ENCODE measurements around the gene FRMD4A. TPM values are rescaled to one million over a fixed set of nuclear protein-coding genes. Genes with fewer than 3 reads are reported as not detected.

The FRMD4A gene
- total RNA-seq, 2 donors from 2014 or later = 8.6 to 10.2 TPM

DNA sequence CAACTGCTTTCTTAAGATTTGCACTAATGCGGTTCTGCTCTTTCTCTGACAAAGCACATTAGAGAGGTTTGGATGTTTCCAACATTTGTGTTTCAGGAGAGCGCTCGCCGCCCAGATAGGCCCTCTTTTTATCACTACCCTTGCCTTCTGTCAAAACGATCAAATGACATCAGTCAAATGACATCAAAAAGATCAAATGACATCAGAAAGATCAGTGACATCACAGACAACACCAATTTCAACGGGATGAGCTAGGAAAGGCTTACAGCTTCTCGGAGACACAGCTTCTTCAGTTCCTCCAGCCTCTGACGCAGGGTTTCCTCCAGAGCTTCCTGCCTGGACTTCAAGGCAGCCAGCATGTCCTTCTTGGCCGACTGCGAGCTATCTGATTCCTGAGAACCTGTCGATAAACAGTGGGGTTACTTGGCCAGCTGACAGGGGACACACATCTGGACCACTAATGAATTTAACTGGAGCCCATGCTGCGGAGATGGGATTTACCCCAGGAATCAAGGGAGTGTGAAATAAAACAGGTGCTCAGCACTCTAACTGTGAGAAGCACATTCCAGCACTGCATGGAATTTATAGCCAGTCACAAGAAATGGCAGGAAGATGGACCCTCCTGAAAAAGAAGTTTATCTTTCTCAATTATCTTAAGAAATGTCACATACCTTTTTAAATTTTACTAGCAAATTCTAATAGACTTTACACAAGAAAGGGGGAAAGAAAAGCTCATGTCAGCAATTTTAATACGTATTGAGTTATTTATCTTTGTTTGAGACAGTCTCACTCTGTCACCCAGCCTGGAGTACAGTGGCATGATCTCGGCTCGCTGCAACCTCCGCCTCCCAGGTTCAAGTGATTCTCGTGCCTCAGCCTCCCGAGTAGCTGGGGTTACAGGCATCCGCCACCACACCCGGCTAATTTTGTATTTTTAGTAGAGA lies 655.8 kb downstream of the FRMD4A start:
- intact Hi-C loops (cut with DNase I) = no loop called here
- no peak overlapping the region for H3K4me3 ChIP-seq
- no peak for TF ChIP-seq CTCF (IDR thresholded peaks at IDR 0.05)
- H3K4me1 ChIP-seq = no peaks in the 10 kb centered on the region
- no peak overlapping the region for H3K27ac ChIP-seq
- H3K36me3 ChIP-seq = peaks cover 3% of the 10 kb centered on the region
- no peak for DNase-seq
- H3K9ac ChIP-seq (ENCODE audit: low read depth in 2 of 2, low read length in 2 of 2) = no peak overlapping the region
- no peaks in the 10 kb centered on the region for H3K9me3 ChIP-seq
- H3K27me3 ChIP-seq = no peaks in the 10 kb centered on the region

- intact Hi-C loops (cut with DNase I) = no loop called here
- H3K4me1 ChIP-seq = no peaks in the 10 kb centered on the region
- no peak overlapping the region for H3K4me3 ChIP-seq
- DNase-seq = no peak
- H3K36me3 ChIP-seq = peaks cover 3% of the 10 kb centered on the region
- H3K27ac ChIP-seq = no peak overlapping the region
- TF ChIP-seq CTCF (IDR thresholded peaks at IDR 0.05) = no peak
- no peaks in the 10 kb centered on the region for H3K27me3 ChIP-seq
- no peak overlapping the region for H3K9ac ChIP-seq (ENCODE audit: low read depth in 2 of 2, low read length in 2 of 2)
- no peaks in the 10 kb centered on the region for H3K9me3 ChIP-seq
Measured at GRCh38 chr10:13673156-13673555, 657.6 kb downstream of the FRMD4A start.

- no peaks in the 10 kb centered on the region for H3K9me3 ChIP-seq
- H3K27me3 ChIP-seq = no peaks in the 10 kb centered on the region
- H3K4me1 ChIP-seq = no peaks in the 10 kb centered on the region
- H3K4me3 ChIP-seq = no peak overlapping the region
- no peak overlapping the region for H3K27ac ChIP-seq
- H3K9ac ChIP-seq (ENCODE audit: low read depth in 2 of 2, low read length in 2 of 2) = no peak overlapping the region
- intact Hi-C loops (cut with DNase I) = no loop called here
- H3K36me3 ChIP-seq = peaks cover 3% of the 10 kb centered on the region
- no peak for TF ChIP-seq CTCF (IDR thresholded peaks at IDR 0.05)
- DNase-seq = no peak
Measured at GRCh38 chr10:13672548-13672947, 658.2 kb downstream of the FRMD4A start.

DNA sequence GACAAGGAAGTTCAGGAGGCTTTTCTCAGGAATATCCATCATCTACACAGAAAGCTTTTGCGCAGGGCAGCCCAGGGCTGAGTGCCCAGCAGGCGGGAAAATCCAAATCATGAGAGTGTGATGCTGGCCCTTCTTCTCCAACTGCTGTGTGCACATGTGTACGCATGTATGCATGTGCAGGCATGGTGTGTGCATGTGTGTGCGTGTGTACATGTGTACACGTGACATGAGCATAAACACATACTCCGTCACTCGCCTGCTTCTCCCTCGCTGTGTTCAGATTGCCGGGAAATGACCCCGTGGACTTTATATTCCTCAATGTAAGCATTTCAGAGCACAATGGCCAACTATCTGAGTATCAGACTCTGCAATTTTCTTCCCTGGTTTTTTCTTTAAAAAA lies 658.8 kb downstream of the FRMD4A start:
- no peaks in the 10 kb centered on the region for H3K36me3 ChIP-seq
- no peaks in the 10 kb centered on the region for H3K27me3 ChIP-seq
- H3K4me1 ChIP-seq = no peaks in the 10 kb centered on the region
- H3K4me3 ChIP-seq = no peak overlapping the region
- no peak for DNase-seq
- H3K9ac ChIP-seq (ENCODE audit: low read depth in 2 of 2, low read length in 2 of 2) = no peak overlapping the region
- H3K27ac ChIP-seq = no peak overlapping the region
- intact Hi-C loops (cut with DNase I) = no loop called here
- TF ChIP-seq CTCF (IDR thresholded peaks at IDR 0.05) = no peak
- no peaks in the 10 kb centered on the region for H3K9me3 ChIP-seq

GRCh38 chr10:13670311-13670710 lies 660.4 kb downstream of the FRMD4A start:
- Histone ChIP-seq H3K9ac (ENCODE audit: low read depth in 2 of 2, low read length in 2 of 2) (no peak overlapping the region), H3K4me3 (no peak overlapping the region), H3K9me3 (no peaks in the 10 kb centered on the region), H3K36me3 (no peaks in the 10 kb centered on the region), H3K27me3 (no peaks in the 10 kb centered on the region), H3K27ac (no peak overlapping the region), H3K4me1 (no peaks in the 10 kb centered on the region)
- TF ChIP-seq CTCF (IDR thresholded peaks at IDR 0.05) = no peak
- intact Hi-C loops (cut with DNase I) = no loop called here
- no peak for DNase-seq
